HG03520 (cell line): ENCODE data around the gene CDK12.
"Not testable (repeated sequence)": the region's sequence is repeated elsewhere in the genome, so short reads cannot be mapped to it uniquely, and the experiment has no call there.

Source experiments
- ATAC-seq: cut with Tn5 transposase; IDR thresholded peaks from one replicate; pipeline ENCODE4 v1.9.1; 2021; ENCODE audit warnings: mild to moderate bottlenecking, moderate library complexity; ENCODE audit not compliant: unreplicated experiment

Gene CDK12

GRCh38 chr17:39461113-39461925 is at the start of gene CDK12:
CDK12 (plus strand) TSS chr17:39461486; CDS start chr17:39462072, 586 bp downstream.
- peak; percentile 62 for ATAC-seq

DNA sequence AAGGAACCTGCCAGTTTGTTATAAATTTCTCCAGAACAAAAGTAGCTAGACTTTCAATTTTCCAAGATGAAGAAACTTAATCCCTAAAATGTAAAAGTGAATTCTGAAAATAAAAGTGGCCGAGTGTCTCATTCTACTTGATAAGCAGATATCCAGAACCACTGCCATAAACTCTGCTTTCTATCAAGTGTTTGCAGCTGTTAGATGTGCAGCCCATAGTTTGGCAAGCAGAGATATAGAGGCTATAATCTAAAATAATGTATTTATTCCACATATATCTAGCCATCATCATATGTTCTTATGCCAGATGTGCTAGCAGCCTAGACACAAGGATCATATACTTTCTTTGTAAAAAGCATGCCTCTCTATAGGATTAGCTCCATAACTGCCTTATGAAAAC is 45.1 kb upstream of the CDK12 start:
- ATAC-seq = no peak

DNA sequence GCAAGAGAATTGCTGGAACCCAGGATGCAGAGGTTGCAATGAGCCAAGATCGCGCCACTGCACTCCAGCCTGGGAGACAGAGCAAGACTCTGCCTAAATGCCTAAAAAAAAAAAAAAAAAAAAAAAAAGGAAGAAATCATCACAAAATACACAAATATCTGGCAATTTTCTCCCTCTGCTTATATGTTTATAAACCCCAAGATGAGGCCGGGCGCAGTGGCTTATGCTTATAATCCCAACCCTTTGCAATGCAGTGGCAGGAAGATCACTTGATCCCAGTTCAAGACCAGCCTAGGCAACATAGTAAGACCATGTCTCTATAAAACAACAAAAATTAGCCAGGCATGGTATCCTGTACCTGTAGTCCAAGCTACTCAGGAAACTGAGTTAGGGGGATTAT is 31.7 kb upstream of the CDK12 start:
- no peak for ATAC-seq

- ATAC-seq = not testable (repeated sequence)
Measured at GRCh38 chr17:39439868-39440267, 21.4 kb upstream of the CDK12 start.

DNA sequence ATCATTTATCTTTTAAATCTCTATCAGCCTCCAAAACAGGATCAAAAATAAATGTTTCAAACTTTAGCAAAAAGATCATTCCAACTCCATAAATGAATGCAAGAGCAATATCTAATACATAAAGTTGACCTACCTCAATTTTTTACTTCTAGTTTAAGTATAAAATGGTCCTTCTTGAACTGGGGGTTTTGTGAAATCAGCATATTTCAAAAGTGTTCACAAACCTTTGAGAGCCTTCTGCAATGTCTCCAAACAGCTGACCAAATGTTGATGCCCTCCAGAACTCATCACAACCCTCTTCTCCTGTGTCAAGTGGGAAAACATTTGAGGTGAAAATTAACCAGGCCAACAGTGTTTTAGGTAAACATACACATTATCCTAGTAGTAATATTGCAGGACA is 18.0 kb upstream of the CDK12 start:
- ATAC-seq = no peak

DNA sequence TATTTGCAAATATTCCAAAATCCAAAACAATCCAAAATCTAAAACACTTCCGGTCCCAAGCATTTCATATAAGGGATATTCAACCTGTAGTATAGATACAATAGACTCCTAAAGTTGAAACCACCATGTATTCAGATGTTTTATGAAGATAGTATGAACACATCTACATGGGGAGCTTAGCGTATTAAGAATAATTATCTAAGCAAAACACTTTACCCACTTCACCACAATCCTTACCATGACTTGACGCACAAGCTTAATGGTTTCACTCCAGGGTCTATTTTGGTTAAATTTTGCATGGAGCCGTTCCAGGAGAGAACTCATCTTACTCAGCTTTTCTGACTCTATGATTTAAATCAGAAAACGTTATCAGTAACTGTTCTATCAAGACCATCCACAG is 13.7 kb upstream of the CDK12 start:
- ATAC-seq = no peak

- no peak for ATAC-seq
Measured at GRCh38 chr17:39450051-39450450, 11.2 kb upstream of the CDK12 start.

DNA sequence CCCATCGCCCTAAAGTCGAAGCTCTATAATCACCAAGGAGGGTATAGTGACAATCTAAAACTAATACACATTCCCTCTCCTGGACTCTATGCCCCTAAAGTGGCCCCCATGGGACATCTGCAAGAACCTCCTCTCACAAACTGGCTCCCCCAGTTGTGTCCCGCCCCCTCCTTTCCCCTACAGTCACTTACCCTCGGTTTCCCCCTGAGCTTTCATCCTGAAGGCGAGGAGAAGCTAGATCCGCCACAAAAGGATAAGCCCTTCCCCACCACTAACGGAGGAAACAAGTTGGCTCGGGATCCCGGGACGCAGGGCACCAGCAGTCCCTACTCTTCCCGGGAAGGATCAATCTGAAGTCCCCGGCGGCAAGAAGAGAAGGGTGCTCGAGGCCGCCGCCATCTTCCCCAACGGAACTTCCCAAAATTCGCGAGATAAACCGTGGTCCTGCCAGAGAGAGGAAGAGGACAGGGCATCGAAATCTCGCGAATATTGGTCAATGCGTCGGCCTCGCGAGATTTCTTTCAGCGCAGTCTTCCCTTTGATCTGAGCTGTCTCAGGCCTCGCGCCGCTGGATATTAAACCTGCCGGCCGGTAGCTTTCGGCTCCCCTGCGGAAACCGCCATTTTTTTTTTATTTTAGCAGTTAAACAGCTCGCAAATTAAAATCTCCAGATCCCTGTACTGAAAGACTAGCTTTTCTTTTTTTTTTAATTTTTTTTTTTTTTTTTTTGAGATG is 10.3 kb upstream of the CDK12 start, which contains the start of gene MED1:
Gene MED1 (minus strand): TSS at position 417 of the 735 bp plus-strand sequence. CDS start 201 bp downstream, at position 216.
- ATAC-seq = peak; percentile 91

GRCh38 chr17:39455919-39456318 is 5.4 kb upstream of the CDK12 start:
- no peak for ATAC-seq

DNA sequence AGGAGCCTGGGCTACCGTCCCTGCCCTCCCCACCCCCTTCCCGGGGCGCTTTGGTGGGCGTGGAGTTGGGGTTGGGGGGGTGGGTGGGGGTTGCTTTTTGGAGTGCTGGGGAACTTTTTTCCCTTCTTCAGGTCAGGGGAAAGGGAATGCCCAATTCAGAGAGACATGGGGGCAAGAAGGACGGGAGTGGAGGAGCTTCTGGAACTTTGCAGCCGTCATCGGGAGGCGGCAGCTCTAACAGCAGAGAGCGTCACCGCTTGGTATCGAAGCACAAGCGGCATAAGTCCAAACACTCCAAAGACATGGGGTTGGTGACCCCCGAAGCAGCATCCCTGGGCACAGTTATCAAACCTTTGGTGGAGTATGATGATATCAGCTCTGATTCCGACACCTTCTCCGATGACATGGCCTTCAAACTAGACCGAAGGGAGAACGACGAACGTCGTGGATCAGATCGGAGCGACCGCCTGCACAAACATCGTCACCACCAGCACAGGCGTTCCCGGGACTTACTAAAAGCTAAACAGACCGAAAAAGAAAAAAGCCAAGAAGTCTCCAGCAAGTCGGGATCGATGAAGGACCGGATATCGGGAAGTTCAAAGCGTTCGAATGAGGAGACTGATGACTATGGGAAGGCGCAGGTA is 762 bp downstream of the CDK12 start:
- ATAC-seq = no peak

DNA sequence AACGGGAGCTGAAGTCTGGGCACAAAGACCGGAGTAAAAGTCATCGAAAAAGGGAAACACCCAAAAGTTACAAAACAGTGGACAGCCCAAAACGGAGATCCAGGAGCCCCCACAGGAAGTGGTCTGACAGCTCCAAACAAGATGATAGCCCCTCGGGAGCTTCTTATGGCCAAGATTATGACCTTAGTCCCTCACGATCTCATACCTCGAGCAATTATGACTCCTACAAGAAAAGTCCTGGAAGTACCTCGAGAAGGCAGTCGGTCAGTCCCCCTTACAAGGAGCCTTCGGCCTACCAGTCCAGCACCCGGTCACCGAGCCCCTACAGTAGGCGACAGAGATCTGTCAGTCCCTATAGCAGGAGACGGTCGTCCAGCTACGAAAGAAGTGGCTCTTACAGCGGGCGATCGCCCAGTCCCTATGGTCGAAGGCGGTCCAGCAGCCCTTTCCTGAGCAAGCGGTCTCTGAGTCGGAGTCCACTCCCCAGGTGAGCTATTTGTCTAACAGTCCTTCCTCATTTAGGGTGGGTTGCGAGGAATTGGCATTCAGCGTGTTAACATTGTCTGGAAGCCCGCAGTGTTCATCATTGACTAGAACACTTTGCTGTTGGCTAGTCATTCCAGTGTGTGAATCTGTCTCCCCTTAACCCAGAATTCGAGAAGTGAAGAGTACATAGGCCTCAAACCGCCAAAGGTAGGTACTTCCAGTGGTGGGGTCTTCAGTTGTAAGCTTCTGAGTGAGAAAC is 1.5 kb downstream of the CDK12 start:
- ATAC-seq = no peak

DNA sequence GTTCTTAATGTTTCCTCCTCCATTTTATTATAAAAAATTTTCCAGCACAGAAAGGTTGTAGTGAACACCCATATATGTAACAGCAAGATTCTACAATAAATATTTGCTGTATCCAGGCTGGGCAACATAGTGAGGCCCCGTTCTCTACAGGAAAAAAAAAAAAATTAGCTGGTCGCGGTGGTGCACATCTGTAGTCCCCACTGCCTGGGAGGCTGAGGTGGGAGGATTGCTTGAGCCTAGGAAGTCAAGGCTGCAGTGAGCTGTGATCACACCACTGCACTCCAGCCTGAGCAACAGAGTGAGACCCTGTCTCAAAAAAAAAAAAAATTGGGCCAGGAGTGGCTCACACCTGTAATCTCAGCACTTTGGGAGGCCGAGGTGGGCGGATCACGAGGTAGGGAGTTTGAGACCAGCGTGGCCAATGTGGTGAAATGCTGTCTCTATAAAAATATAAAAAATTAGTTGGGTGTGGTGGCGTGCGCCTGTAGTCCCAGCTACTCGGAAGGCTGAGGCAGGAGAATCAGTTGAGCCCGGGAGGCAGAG is 3.4 kb downstream of the CDK12 start:
- ATAC-seq = not testable (repeated sequence)

DNA sequence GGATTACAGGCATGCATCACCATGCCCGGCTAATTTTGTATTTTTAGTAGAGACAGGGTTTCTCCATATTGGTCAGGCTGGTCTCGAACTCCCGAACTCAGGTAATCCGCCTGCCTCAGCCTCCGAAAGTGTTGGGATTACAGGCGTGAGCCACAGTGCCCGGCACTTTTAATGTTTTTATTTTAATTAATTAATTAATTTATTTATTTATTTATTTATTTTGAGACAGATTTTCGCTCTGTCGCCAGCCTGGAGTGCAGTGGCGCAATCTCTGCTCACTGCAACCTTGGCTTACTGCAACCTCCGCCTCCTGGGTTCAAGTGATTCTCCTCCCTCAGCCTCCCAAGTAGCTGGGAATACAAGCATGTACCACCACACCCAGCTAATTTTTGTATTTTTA is 7.3 kb downstream of the CDK12 start:
- not testable (repeated sequence) for ATAC-seq

- no peak for ATAC-seq
Measured at GRCh38 chr17:39473310-39473709, 12.0 kb downstream of the CDK12 start.

- ATAC-seq = not testable (repeated sequence)
Measured at GRCh38 chr17:39479631-39480030, 18.3 kb downstream of the CDK12 start.

- ATAC-seq = no peak
Measured at GRCh38 chr17:39483506-39483905, 22.2 kb downstream of the CDK12 start.

GRCh38 chr17:39484178-39484577 is 22.9 kb downstream of the CDK12 start:
- ATAC-seq = no peak

GRCh38 chr17:39485555-39485954 is 24.3 kb downstream of the CDK12 start:
- ATAC-seq = no peak

DNA sequence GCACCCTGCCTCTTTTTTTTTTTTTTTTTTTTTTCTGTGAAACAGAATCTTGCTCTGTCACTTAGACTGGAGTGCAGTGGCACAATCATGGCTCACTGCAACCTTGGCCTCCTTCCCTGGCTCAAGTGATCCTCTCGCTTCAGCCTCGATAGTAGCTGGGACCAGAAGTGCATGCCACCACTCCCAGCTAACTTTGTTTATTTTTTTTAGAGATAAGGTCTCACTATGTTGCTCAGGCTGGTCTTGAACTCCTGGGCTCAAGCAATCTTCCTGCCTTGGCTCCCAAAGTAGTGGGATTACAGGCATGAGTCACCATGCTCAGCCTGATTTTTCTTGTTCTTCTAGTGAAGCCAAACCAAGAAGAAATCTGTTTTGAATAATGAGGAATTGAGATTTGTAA is 25.0 kb downstream of the CDK12 start:
- no peak for ATAC-seq

GRCh38 chr17:39487490-39487889 is 26.2 kb downstream of the CDK12 start:
- not testable (repeated sequence) for ATAC-seq

GRCh38 chr17:39487946-39488345 is 26.7 kb downstream of the CDK12 start:
- ATAC-seq = no peak
